Stimulated activated CD4-positive, alpha-beta T cell treated with anti-CD3 and anti-CD28 coated beads, Interleukin-12 subunit alpha, Interleukin-12 subunit beta, amount 100 ng/mL, for 24 hours (primary cell): ENCODE data around the gene FLRT1.

Experiments used
- DNase-seq, 2 experiments: peaks; one replicate each; pipeline ENCODE4 v3.0.0-alpha.2; 2020; ENCODE audit warnings: low read depth in 2 of 2

The FLRT1 gene

DNA sequence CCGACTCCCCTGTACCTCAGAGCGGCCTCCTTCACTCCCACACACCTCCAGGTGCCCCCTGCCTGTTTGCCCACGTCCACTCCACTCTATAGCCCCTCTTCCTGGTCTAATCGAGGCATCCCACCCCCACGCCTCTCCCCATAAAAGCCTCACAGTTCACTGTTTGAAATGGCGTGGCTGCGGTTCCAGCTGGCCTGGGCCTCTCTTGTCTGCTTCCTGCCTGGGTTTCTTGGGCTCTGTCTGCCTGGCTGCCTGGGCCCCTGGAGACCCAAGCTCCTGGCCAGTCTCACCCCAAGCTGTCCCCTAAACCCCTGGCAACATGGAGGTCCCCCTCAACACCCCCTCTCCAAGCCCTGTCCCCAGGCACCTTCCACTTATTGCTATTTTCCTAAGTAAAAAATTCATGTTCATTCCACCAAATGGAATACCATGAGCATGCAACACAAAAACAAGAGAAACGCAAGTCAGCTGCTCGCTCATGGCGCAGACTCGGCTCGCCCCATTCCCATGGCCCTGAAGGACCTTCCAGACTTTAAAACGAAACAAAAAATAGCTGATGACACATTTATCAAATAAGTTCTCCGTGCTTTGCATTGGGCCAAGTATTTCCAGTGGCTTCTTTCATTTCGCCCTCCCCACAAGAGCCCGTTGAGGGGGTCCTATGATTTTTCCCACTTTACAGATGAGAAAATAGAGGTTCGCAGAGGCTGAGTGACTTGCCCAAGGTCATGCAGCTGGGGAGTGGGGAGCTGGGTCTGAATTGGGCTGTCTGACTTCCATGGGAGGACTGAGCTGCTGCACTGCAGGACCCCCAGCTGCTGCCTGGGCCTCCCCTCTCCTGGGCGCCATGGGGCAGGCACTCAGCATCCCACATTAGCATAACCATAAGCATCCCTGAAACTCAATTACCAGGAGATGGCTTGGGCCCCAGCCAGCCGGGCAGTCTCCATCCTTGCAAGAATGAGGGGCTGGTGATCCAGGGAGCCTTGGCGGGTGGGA lies 11.7 kb upstream of the FLRT1 start:
- no peak for DNase-seq

DNA sequence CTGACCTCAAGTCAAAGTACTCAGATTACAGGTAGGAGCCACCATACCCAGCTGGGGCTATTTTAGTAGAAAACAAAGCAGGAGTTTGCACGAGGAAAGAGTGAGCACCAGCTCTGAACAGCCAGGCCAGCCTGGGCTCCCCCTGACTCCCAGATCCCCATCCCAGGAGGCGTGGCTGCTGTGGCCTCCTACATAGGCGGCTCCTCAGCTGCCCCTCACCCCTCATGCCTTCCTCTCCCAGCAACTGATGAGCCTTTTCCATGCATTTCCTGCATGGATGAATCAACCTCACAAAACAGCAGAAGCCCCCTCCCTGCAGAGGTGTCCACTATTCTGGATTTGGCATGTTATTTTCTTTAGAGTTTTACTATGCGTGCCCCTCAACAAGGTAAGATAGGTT lies 10.5 kb upstream of the FLRT1 start:
- DNase-seq: no peak

GRCh38 chr11:64026575-64027205 lies 9.0 kb upstream of the FLRT1 start:
- DNase-seq: no peak

DNA sequence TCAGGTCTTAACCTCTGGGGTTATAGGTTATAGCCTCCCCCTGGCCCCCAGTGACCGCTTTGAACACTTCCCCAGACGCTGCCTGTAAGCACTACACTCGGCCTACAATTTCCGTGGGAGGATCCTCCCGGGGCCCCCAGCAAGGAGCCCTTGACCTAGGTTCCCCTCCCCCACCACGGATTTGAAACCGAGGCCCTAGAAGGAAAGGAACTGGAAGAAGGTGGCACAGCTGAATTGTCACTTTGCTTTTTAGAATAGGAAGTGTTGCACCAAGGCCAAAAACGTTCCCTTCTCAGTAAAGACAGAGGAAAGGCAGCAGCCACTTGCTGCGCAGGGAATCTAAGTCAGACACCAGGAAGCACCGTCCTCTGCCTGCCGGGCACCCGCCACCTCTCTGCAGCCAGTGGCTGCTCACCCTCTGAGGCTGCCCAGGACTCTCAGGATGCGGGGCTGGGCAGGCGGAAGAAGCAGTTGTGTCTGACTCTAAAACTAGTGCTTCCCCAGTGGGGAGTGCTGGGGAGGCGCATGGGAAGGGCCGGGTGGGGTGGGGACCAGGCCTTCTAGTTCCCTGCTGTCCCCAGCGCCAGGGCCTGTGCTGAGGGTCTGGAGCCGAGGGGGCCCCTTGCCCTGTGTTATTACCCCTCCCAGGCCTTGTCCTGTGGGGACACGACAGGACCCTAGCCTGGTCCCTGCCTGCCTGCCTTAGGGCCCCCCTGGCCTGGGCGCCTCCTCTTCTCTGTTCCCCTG lies 7.9 kb upstream of the FLRT1 start:
- no peak for DNase-seq

GRCh38 chr11:64028398-64029115 lies 7.2 kb upstream of the FLRT1 start:
- no peak for DNase-seq

GRCh38 chr11:64029773-64030172 lies 6.0 kb upstream of the FLRT1 start:
- no peak for DNase-seq

GRCh38 chr11:64031001-64031400 lies 4.7 kb upstream of the FLRT1 start:
- no peak for DNase-seq

DNA sequence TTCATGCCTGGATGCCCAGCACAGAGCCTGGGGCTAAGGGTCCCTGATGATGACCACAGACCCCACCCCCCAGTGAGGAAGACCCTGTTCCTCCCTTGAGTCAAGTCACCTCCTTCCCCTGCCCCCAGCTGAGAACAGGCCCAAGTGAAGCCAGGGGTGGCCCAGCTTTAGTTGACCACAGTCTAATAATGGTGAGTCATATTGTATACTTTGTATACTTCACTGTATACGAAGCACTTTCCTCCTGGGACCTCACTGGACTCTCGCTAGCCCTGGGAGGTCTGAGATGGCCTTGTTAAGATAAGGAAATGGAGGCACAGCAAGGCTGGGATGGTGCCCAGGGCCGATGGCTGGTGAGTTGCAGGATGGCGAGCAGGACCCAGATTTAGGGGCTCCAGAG lies 3.7 kb upstream of the FLRT1 start:
- DNase-seq: no peak

DNA sequence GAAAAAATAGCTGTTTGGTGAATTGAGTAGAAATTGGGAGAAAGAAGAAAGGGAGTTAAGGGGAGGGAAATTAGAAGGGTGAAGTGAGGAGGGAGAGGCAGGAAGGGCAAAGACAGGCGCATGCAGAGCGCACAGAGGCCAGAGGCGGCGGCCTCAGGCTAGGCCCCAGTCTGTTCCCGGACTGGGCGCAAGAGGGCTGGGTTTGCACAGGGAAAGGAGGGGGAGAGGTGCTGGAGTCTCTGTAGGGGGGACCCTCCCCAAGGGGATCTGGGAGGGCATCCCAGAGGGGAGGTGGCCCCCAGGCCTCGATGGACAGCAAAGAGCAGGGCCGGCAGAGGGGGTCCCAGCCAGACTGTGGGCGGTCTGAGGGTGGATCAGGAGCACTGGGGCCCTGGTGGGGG lies 1.3 kb upstream of the FLRT1 start:
- DNase-seq: no peak

DNA sequence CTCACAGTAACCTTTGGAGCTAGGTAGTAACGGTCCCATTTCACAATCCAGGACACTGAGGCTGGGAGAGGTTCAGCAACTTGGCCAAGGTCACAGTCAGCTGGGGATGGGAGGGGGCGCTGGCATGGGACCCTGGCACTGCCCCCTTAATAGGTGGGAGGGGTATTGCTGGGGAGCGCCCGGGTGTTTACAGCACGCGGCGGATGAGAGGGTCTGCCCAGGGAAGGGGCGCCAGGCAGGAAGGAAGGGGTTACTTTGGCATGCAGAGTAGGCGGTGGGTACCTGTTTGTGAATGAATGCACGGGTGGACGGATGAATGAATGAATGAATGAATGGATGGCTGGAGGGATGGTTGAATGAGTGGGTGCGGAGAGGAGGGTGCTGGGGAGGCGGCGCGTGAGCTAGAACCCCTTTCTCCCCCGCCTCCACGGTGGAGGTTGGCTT lies 628 bp upstream of the FLRT1 start:
- no peak for DNase-seq

- DNase-seq: no peak
Measured at GRCh38 chr11:64036087-64037026, 626 bp downstream of the FLRT1 start.

DNA sequence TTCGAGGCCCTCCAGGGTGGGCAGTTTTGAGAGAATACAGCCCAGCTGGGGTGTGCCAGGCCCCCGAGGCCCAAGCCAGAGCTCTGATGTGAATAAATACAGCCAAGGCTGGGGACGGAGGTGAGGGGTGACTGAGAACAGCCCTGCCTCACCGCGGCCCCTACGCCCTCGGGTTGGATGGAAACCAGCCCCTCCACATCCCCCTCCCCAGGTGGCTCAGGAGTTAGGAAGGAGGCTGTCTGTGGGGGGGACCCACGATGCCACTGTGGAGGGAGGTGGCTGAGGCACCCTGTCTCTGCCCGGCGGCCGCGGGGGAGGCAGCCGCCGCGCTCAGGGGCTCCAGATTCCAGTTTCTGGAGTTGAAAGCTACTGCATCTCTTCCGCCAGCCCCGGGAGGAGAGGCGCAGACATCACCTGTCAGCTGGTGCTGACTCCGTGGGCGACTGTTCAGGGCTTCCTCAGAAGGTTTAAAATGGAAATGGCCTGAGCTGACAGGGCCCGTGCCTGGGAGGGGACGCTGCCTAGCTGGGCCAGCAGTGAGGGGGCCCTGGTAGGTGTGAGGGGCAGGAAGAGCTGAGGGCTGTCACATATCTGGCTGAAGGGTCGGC lies 1.4 kb downstream of the FLRT1 start:
- DNase-seq: no peak

GRCh38 chr11:64038500-64038899 lies 2.8 kb downstream of the FLRT1 start:
- DNase-seq: no peak

GRCh38 chr11:64039012-64039665 lies 3.4 kb downstream of the FLRT1 start:
- DNase-seq: no peak

- no peak for DNase-seq
Measured at GRCh38 chr11:64040684-64041322, 5.1 kb downstream of the FLRT1 start.

DNA sequence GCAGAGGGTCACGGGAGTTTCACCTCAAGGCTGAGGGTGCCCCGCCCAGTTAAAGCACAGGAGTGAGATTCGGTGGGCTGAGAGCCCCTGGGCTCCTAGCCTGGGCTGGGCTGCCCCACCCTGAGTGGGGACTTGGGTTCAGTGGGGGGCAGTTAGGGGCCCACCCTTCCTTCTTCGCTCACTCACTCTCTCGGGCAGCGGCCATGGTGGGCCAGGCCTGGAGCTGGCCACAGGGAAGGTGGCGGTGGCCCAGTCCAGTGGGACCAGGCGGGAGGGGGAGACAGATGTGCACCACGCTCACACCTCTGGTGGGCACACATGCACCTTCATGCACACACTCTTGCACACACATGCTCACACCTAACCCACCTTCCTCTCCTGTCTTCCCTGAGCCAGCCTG lies 6.1 kb downstream of the FLRT1 start:
- no peak for DNase-seq

DNA sequence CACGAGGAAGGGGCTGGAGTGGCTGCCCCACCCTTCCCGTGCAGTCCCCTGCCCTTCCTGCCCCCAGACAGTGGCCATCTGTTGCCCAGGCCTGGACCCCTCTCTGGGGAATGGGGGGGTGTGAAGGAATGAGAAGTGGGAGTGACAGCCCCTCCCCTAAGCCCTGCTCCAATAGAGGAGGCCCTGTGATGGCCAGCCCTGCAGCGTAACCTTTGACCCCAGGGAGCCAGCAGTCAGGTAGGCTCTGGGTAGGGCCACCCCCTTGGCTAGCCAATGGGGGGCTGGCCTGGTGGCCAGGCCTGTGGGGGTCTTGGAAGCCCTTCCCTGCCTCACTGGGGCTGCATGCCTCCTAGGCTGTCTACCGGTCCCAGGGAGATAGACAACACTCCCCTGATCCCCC lies 6.6 kb downstream of the FLRT1 start:
- DNase-seq: no peak

- DNase-seq: no peak
Measured at GRCh38 chr11:64043545-64043944, 7.8 kb downstream of the FLRT1 start.

GRCh38 chr11:64044730-64045393 lies 9.1 kb downstream of the FLRT1 start:
- no peak for DNase-seq
